C4-2B (cell line): Measurements from ENCODE around the gene EPB41.

Source experiments
- ZFX ChIP-seq: fragments of 450-650 bp; IDR thresholded peaks from 2 replicates; pipeline ENCODE4 v1.6.1; 2017
- TF ChIP-seq, protein P1 (sequence below): fragments of 450-650 bp; conservative IDR thresholded peaks from 2 replicates; pipeline ENCODE4 v1.5.1; 2017; ENCODE audit warnings: mild to moderate bottlenecking

DNA sequence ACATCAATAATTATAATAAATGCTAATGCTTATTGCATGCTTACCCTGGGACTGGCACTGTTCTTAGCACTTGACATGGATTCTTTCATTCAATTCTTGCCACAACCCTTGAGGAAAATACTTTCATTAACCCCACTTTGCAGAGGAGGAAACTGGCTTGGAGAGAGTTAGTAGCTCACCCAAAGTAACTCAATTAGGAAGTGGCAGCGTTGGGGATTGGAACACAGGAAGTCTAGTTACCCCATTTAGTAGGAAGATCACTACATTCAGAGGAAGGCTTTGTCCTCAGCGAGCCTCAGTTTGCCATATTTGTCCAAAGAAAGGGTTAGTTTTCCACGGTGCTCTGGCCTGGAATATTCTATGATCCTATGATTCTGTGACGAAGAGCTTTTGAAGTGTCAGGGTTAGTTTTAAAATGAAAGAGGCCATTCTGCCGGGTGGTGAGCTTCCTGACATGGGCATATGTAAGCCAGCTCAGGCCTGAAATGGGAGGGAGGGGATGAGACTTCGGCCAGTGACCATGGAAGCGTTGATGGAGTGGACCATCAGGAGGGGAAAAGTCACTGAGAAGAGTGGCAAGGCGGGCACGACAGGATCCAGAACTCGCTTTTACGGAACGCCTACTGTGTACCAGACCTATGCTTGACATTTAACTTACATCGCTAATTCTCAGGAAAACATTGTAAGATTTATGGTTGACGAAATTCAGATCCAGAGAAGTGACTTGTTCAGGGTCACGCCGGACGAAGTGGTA, 28.2 kb upstream of the EPB41 start:
- TF ChIP-seq, protein P1, sequence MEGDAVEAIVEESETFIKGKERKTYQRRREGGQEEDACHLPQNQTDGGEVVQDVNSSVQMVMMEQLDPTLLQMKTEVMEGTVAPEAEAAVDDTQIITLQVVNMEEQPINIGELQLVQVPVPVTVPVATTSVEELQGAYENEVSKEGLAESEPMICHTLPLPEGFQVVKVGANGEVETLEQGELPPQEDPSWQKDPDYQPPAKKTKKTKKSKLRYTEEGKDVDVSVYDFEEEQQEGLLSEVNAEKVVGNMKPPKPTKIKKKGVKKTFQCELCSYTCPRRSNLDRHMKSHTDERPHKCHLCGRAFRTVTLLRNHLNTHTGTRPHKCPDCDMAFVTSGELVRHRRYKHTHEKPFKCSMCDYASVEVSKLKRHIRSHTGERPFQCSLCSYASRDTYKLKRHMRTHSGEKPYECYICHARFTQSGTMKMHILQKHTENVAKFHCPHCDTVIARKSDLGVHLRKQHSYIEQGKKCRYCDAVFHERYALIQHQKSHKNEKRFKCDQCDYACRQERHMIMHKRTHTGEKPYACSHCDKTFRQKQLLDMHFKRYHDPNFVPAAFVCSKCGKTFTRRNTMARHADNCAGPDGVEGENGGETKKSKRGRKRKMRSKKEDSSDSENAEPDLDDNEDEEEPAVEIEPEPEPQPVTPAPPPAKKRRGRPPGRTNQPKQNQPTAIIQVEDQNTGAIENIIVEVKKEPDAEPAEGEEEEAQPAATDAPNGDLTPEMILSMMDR: no peak
- TF ChIP-seq ZFX: no peak
